G401.6 (cell line): ENCODE data around the gene DERL3.

Experiments used
- FAIRE-seq: peaks from 2 replicates; lab custom pipeline; 2012; peaks lifted over from hg19 to GRCh38; lab: Jason Lieb, UNC

DERL3 gene

DNA sequence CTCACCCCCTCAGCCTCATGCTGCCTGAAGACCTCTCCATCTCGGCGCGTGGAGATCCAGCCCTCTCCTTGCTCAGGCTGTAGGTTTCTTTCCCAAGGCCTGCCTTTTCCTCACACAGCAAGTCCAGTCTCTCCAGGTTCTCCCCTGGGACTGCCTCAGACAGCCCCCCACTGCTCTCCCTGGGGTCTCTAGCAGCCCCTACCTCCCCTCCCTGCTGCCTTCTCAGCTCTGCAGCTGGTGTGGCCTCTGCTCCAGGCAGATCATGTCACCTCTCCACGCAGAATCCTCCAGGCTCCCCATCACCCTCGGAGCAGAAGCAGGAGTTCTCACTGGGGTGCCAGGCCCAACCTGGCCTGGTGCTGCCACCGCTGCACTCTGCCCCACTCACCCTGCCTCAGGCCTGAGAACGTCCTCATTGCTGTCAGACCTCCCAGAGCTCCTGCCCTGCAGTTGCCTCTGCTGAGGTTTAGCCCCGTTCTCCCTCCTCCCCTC, 36.9 kb downstream of the DERL3 start:
- FAIRE-seq = no peak

DNA sequence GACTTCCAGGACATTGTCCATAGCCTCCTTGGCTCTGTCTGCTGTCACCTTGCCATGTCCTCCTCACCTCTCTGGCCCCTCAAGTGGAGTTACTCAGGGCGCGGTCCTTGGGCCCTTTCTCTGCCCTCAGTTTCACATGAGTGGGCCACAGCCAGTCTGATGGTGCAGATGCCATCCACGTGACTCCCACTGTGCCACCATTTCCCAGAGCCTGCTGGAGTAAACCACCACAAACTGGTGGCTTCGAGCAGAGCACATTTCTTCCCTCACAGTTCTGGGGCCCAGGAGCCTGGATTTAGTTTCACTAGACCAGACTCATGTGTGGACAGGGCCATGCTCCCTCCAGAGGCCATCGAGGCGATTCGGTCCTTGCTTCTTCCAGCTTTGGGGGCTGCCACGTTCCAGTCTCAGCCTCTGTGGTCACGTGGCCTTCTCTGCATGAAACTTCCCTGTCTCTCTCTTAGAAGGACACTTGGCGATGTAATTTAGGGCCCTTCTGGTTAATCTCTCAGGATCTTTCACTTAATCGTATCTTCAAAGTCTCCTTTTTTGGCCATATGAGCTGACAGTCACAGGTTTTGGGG, 37.5 kb downstream of the DERL3 start:
- FAIRE-seq = no peak

DNA sequence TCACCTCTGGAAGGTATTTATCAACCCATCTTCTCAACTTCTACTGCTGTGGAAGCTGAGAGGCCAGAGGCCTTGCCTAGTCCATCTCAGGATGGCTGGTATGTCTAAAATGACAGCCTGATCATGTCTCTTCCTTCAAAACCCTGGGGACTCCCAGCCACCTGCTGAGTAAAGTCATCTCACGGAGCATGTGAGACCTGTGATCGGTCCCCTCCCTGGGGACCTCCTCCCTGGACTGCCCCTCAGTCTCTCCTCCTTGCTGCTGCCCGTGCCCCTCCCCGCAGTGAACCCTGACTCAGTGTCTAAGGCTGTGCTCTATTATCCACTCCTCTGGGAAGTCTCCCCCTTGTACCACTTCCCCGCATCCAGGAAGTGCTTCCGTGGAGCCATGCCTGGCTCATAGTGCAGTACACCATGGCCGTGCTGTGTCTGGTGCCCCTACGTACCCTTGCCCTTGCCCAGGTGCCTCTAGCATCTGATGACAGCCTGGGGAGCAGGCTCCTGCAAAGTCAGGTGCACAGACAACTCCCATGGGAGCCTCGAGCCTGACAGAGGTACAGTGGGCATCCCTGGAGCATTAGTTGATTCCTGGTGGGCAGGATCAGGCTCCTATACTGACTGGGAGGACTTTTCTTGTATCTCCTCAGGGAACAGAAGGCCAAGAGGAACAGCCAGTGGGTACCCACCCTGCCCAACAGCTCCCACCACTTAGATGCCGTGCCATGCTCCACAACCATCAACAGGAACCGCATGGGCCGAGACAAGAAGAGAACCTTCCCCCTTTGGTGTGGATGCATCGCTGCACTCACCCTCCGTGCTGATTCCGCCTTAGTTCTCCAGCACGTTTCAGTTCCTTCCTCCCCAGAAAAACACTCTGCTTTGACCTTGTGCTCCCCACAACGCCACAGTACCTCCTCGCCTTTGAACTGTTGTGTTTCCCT, 38.2 kb downstream of the DERL3 start:
- no peak for FAIRE-seq

DNA sequence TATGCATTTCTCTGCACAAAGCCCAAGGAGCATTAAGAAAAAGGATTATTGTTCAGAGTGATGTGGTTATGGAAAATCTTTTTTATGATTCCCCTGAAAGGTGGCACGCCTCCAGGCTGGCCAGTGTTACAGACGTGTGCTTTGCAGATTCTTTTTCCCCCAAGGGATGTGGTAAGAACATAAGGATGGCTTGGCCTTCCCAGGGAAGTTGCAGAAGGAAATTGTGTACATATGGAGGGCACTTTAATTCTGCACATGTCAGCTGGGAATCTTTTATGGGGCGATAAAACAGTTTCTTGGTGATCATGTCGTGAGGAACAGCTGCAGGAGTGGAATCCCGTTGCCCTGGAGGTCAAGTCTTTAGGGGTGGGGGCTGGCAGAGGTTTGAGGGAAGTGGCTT, 42.3 kb downstream of the DERL3 start:
- no peak for FAIRE-seq

DNA sequence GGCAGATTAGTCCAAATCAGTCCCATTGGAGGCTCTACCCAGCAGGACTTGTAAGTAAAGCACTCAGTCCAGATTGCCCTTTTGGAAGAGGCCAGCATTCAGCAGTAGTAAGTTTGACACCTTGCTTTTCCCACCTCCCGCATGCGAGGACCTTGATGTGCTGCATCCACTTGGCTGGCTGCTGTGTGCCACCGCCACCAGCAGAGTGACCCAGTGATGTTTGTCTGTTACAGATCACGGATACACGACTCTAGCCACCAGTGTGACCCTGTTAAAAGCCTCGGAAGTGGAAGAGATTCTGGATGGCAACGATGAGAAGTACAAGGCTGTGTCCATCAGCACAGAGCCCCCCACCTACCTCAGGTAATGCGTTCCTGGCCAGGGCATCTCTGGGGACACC, 45.5 kb downstream of the DERL3 start:
- no peak for FAIRE-seq

DNA sequence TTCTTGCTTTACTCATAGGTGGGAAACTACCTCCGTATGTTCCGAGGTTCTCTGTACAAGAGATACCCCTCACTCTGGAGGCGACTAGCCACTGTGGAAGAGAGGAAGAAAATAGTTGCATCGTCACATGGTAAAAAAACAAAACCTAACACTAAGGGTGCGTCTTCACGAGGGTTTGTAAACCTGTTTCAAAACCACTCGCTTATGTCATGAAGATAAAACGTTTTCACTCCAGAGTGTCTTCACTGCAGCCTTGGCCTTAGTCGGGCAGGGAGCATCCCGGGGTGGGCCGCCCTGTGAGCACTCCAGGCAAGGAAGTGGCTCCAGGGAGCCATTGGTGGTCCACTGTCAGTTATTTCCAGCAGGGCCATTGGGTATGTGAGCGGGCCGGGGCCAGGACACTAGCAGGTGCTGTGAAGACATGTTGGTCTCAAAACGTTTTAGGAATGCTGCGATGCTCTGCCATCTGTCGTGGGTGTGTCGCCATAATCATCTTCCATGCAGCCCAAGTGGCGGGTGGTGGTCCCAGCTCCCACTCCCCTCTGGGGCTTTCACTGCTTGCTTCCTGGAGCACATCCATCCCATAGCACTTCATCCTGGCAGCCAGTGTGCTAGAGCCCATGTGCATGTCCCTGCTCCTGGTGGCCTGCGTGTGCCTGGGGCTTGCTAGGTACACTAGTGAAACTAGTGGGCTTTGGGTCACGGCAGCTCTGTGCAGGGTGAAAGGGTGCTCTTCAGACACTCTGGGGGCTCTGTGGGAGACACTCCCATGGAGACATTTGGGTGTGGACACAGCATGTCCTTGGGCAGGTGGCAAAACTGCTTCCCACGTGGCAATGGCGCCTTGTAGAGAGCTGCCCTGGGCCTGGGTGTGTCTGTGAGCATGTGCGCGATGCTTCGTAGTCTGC, 46.8 kb downstream of the DERL3 start:
- no peak for FAIRE-seq

DNA sequence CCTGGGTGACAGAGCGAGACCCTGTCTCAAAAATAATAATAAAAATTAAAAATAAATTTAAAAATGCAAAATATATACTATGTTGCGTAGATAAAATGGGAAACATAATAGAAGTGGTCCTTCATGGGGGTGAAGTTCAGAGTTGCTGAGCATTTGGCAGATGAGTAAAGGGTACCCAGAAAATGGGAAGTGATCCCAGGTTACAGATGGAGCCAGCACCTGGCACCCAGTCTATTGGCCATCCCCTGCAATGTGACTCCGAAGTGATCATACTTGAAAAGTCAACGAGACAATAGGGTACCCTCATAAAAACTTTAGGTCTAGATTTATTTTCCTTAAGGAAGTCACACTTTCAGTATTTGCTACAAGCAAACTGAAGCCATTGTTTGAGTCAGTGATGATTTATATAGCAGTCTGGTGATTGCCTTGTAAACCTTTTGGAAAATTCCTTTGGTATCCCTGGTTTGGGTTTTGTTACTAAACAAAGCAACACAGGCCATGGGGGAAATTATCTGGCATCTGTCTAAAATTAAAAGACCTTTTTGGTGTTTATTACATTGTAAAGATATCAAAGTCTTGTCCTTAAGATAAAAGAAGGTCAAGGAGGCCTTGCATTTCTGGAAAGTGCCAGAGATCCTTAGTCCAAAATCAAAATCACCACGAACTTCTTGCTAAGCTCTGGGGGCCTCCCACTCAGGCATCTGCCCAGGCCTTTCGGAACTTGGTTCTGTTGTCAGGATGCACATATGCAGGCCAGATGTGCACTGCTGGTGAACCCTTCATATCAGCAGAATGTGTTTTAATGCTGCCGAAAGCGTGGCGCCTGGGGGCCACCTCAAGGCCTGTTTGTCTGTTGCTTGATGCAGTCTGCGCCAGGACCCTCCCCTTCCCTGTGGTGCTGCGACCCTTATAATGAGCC, 47.7 kb downstream of the DERL3 start:
- FAIRE-seq = no peak

DNA sequence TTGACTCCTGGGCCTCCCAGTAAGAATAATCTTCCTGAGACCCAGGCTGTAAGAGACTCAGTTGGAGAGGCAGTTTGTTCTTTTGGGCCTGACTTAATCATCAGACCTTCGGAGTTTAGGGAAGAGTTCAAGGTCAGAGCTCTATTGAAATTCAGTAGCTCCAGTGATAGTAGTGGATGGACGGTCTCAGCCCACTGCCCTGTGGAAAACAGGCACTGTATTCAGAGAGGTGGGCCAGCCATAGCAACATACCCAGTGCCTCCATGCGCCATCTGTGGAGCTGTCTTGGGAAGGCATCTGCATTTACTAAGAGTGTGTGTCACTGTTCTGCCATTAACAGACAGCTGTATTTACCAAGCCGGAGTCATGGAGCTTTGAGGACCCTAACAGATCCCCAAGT, 49.2 kb downstream of the DERL3 start:
- FAIRE-seq = no peak

DNA sequence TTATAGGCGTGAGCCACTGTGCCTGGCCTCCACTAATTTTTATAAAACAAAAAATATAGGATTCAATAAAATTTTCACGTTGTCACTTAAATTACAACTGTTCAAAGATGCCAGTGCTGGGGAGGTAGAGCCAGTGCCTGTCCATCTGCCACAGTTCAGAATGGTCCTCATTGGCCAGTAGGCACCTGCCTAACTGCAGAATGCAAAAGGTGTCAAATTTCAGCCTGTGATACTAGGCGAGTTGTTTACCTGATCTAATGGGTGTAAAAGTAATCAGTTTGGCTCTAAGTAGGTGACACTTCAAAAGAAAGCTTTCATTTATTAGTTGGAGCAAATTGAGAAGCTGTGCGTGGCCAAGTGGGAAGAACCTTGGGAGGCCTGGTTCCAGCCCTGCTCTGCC, 49.7 kb downstream of the DERL3 start:
- no peak for FAIRE-seq

DNA sequence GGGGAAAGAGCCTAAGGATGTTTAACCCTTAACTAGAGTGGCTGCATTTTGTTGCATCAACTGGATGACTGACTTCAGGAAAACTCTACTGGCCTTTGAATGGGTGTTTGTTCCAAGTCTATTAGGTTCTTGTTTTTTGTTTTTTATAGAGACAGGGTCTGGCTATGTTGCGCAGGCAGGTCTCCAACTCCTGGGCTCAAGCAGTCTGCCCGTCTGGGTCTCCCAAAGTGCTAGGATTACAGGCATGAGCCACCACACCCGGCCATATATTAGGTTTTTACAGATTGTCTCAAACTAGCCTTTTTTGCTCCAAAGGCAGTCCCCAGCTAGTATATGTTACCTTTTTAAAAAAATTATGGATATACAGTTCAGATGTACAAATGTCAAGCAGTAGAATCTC, 50.9 kb downstream of the DERL3 start:
- FAIRE-seq = no peak

DNA sequence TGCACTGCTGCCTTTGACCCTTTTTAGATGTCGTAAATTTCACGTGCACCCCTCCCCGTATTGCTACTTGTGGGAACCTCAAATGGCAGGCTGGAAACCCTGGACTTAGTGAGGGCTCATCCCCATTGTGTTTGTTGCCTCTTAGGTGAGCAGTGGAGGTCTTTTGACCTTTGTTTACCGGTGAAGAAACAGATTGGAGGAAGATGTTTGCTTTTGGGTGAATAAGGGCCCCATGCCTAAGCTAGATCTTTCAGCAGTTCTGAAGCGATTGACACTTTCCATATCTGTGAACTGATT, 51.3 kb downstream of the DERL3 start:
- FAIRE-seq = no peak

DNA sequence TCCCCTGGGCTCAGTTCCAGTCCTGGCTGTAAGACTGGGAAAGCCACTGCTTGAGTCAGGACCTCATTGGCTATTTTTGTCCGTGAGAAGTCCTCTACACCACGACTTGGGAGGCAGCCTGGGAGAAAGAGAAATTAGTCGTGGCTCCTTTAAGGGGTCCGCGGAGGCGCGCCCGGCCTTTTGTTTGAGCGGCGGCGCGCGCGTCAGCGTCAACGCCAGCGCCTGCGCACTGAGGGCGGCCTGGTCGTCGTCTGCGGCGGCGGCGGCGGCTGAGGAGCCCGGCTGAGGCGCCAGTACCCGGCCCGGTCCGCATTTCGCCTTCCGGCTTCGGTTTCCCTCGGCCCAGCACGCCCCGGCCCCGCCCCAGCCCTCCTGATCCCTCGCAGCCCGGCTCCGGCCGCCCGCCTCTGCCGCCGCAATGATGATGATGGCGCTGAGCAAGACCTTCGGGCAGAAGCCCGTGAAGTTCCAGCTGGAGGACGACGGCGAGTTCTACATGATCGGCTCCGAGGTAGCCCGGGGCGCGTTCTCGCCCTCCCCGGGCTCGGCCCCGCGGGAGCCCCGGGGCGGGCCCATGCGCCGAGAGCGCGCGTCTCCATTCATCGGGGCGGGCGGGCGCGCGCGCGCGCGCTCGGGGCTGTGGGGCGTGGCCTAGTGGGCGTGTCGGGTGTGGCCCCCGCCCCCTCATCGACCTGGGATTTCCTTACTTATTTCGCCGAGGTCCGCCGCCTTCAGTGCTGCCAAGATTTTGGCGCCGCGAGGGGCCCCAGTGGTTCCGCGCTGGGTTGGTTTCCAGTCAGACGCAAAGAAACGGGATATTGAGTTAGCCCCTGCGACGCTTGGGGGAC, 51.8 kb downstream of the DERL3 start, which contains the start of gene SMARCB1:
TSS of gene SMARCB1 (plus strand) at position 215 of the 848 bp plus-strand sequence. CDS start at position 419, 204 bp downstream.
- no peak for FAIRE-seq

DNA sequence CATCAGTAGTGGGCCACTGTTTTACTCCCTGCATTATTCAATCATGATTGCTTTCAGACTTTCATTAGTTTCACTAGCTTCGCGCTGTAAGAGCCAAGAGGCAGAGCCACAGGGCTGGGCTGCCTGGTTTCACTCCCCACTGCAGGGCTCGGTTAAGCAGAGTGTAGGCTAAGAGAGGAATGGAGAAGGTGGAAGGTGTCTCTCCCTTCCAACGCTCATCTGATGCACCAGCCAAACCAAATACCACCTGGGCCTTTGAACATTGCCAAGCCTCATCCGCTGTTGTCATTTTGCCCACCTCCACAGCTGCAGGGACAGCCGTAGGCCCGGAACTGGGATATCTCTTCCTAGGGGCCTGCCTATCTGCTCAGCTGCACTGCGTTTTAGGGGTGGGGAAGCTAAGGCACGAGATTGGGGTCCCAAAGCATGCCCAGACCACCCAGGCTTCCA, 52.5 kb downstream of the DERL3 start:
- FAIRE-seq = no peak
